HepG2 (cell line): ENCODE results near the gene IKZF3. TPM values are rescaled to one million over a fixed set of nuclear protein-coding genes. Genes with fewer than 3 reads are reported as not detected.

Experiments used
- ATAC-seq: fragments of 200-7000 bp; cut with Tn5 transposase; 3 replicates; pipeline ENCODE4 v1.9.1; 2020; ENCODE audit warnings: mild to moderate bottlenecking, moderate library complexity
- BruUV-seq: library from RNA; stranded (reverse); fragments of 400-500 nt; replicated peaks from 2 replicates; lab custom pipeline; 2021; lab: Mats Ljungman, UMichigan
- CTCF ChIA-PET: fragments of 300-600 bp; formaldehyde crosslinking; extraction: SDS; loops from one replicate; lab custom pipeline; 2021; ENCODE audit warnings: low total read pairs, inconsistent platforms, low intra/inter-chr PET ratio; lab: Yijun Ruan, JAX
- POLR2A ChIA-PET: fragments of 350-600 bp; sonication (Branson Sonifier 250); formaldehyde crosslinking; loops from one replicate; lab custom pipeline; 2020; ENCODE audit warnings: antibody characterized with exemption, inconsistent platforms; lab: Yijun Ruan, JAX
- DNase-seq: peaks from one replicate; pipeline ENCODE4 v3.0.0-alpha.2; 2015; ENCODE audit warnings: low spot score
- FAIRE-seq: peaks from 3 replicates; lab custom pipeline; 2011; peaks lifted over from hg19 to GRCh38; lab: Jason Lieb, UNC
- H2AFZ ChIP-seq: one replicate; pipeline ENCODE4 v1.6.1; 2011; ENCODE audit warnings: low read length, inconsistent platforms
- H3K27ac ChIP-seq: fragments of 300-600 bp; 3 replicates; pipeline ENCODE4 v1.8.0; 2011; ENCODE audit warnings: mixed run types, mild to moderate bottlenecking, mixed read lengths, low read length, inconsistent platforms; ENCODE audit not compliant: insufficient read depth; ENCODE audit errors: extremely low read length
- H3K27me3 ChIP-seq, 2 experiments: fragments of 200-600 bp in 1 of 2; 2 replicates in 1 of 2; 3 replicates in 1 of 2; pipeline versions ENCODE4 v1.6.0 to v1.8.0; 2011; ENCODE audit warnings: low read length in 2 of 2, mild to moderate bottlenecking in 2 of 2, moderate library complexity in 2 of 2, inconsistent platforms in 1 of 2; ENCODE audit not compliant: insufficient read depth in 2 of 2, control insufficient read depth in 1 of 2
- H3K36me3 ChIP-seq, 2 experiments: fragments of 200-600 bp in 1 of 2; replicated peaks in 1 of 2; 2 replicates in 1 of 2; 3 replicates in 1 of 2; pipeline versions ENCODE4 v1.5.1 to v1.8.0; 2011; ENCODE audit warnings: low read length in 2 of 2, inconsistent platforms in 1 of 2; ENCODE audit not compliant: insufficient read depth in 2 of 2, control insufficient read depth in 1 of 2
- H3K4me1 ChIP-seq: 2 replicates; pipeline ENCODE4 v1.5.1; 2012; ENCODE audit warnings: low read length, inconsistent platforms; ENCODE audit not compliant: insufficient read depth
- H3K4me2 ChIP-seq: 2 replicates; pipeline ENCODE4 v1.6.0; 2011; ENCODE audit warnings: low read depth, low read length, inconsistent platforms
- H3K4me3 ChIP-seq, 3 experiments: fragments of 200-600 bp in 1 of 3; sonication (generic), shearing (Covaris generic) in 1 of 3; replicated peaks in 1 of 3; 2 replicates each; pipeline ENCODE4 v1.5.1; 2011 to 2016; ENCODE audit warnings: low read length in 3 of 3, inconsistent platforms in 2 of 3, low read depth in 2 of 3, mild to moderate bottlenecking in 2 of 3, control low read depth in 1 of 3, mixed read lengths in 1 of 3; ENCODE audit not compliant: insufficient read depth in 1 of 3
- H3K79me2 ChIP-seq: one replicate; pipeline ENCODE4 v1.6.1; 2011; ENCODE audit warnings: low read length, inconsistent platforms; ENCODE audit not compliant: insufficient read depth
- H3K9ac ChIP-seq: 2 replicates; pipeline ENCODE4 v1.6.0; 2011; ENCODE audit warnings: mild to moderate bottlenecking, low read depth, low read length, inconsistent platforms; ENCODE audit not compliant: insufficient read depth
- H3K9me3 ChIP-seq: 2 replicates; pipeline ENCODE4 v1.5.1; 2012; ENCODE audit warnings: mild to moderate bottlenecking, low read length
- H4K20me1 ChIP-seq: 2 replicates; pipeline ENCODE4 v1.6.0; 2011; ENCODE audit warnings: inconsistent platforms, mild to moderate bottlenecking, low read length, moderate library complexity; ENCODE audit not compliant: insufficient read depth
- CC2D1A ChIP-seq: sonication (generic); formaldehyde crosslinking; IDR thresholded peaks from 2 replicates; pipeline ENCODE4 v1.8.1; 2023; ENCODE audit warnings: mild to moderate bottlenecking, missing genetic modification reagents
- CENPX ChIP-seq: sonication (generic); formaldehyde crosslinking; IDR thresholded peaks from 2 replicates; pipeline ENCODE4 v1.9.0; 2021; ENCODE audit warnings: mild to moderate bottlenecking, missing genetic modification reagents, moderate library complexity
- HIVEP1 ChIP-seq: sonication (generic); formaldehyde crosslinking; IDR thresholded peaks from 2 replicates; pipeline ENCODE4 v1.4.0; 2020; ENCODE audit warnings: mild to moderate bottlenecking, missing genetic modification reagents
- NFIB ChIP-seq: sonication (generic); formaldehyde crosslinking; IDR thresholded peaks from 2 replicates; pipeline ENCODE4 v1.9.0; 2021; ENCODE audit warnings: missing genetic modification reagents, mild to moderate bottlenecking, borderline replicate concordance
- RAD21 ChIP-seq: fragments of 450-650 bp; formaldehyde crosslinking; IDR thresholded peaks from 2 replicates; pipeline ENCODE4 v1.5.0; 2020; ENCODE audit warnings: mild to moderate bottlenecking
- RBFOX2 ChIP-seq: fragments of 200-400 bp; formaldehyde crosslinking; IDR thresholded peaks from 2 replicates; pipeline ENCODE4 v1.6.1; 2017; ENCODE audit warnings: low read depth, mild to moderate bottlenecking, low read length
- SIN3A ChIP-seq: IDR thresholded peaks from 2 replicates; pipeline ENCODE4 v1.6.1; 2011; ENCODE audit warnings: low read depth, mild to moderate bottlenecking, control low read depth, low read length, borderline replicate concordance
- TAF1 ChIP-seq: sonication (generic); formaldehyde crosslinking; IDR thresholded peaks from 2 replicates; pipeline ENCODE4 v1.4.0; 2020; ENCODE audit warnings: missing genetic modification reagents
- TBX2 ChIP-seq: sonication (generic); formaldehyde crosslinking; IDR thresholded peaks from 2 replicates; pipeline ENCODE4 v1.5.0; 2020; ENCODE audit warnings: missing genetic modification reagents, mild to moderate bottlenecking, borderline replicate concordance
- U2AF2 ChIP-seq: fragments of 200-400 bp; formaldehyde crosslinking; IDR thresholded peaks from 2 replicates; pipeline ENCODE4 v1.6.1; 2017; ENCODE audit warnings: low read depth, mild to moderate bottlenecking, low read length
- ZFY ChIP-seq: sonication (generic); formaldehyde crosslinking; IDR thresholded peaks from 2 replicates; pipeline ENCODE4 v1.4.0; 2020; ENCODE audit warnings: missing genetic modification reagents
- ZNF235 ChIP-seq: sonication (generic); formaldehyde crosslinking; IDR thresholded peaks from 2 replicates; pipeline ENCODE4 v1.8.1; 2023; ENCODE audit warnings: mild to moderate bottlenecking, missing genetic modification reagents, borderline replicate concordance
- ZNF292 ChIP-seq: sonication (generic); formaldehyde crosslinking; IDR thresholded peaks from 2 replicates; pipeline ENCODE4 v1.8.1; 2022; ENCODE audit warnings: mild to moderate bottlenecking, low read depth, missing genetic modification reagents, borderline replicate concordance
- ZNF326 ChIP-seq: sonication (generic); formaldehyde crosslinking; IDR thresholded peaks from 2 replicates; pipeline ENCODE4 v1.4.0; 2020; ENCODE audit warnings: missing genetic modification reagents, borderline replicate concordance
- ZNF614 ChIP-seq: IDR thresholded peaks from 2 replicates; pipeline ENCODE4 v1.6.1; 2018; ENCODE audit warnings: missing biosample characterization, missing genetic modification reagents, inconsistent platforms, borderline replicate concordance
- in situ Hi-C: cut with HindIII; loops from 2 replicates; pipeline ENCODE4 v1.10.0; 2017; ENCODE audit warnings: low pct_unique_long_range_greater_than_20kb; ENCODE audit not compliant: extremely low pct_ligation_motif_present
- intact Hi-C: fragments of 100-400 bp; cut with micrococcal nuclease; formaldehyde crosslinking; loops from one replicate; pipeline ENCODE4 v1.10.0; 2022; ENCODE audit not compliant: unreplicated experiment
- polyA plus RNA-seq, 8 experiments: library from polyadenylated mRNA; depleted of rRNA in 3 of 8; stranded (reverse) in 7 of 8; unstranded in 1 of 8; fragments of >200 nt; fragmentation: Illumina TruSeq in 4 of 8; extraction: Trizol in 4 of 8; gene quantifications; 2 replicates each; pipeline versions ENCODE4 v1.2.1 to v1.2.3, GENCODE V29; 2011 to 2016; ENCODE audit warnings: low read depth in 4 of 8, missing spikeins in 1 of 8, mixed read lengths in 1 of 8; ENCODE audit not compliant: insufficient read depth in 1 of 8
- total RNA-seq, 5 experiments: library from RNA; depleted of rRNA; stranded (reverse); fragments of >200 nt; fragmentation: Illumina TruSeq; extraction: Trizol; gene quantifications; 2 replicates each; pipeline ENCODE4 v1.2.3, GENCODE V29; 2016; ENCODE audit warnings: low read depth in 1 of 5
- TF ChIP-seq, protein P1 (sequence below): sonication (generic); formaldehyde crosslinking; IDR thresholded peaks from 2 replicates; pipeline ENCODE4 v1.5.0; 2020; ENCODE audit warnings: missing genetic modification reagents, mild to moderate bottlenecking, borderline replicate concordance
- TF ChIP-seq, protein P2 (sequence below): sonication (generic); formaldehyde crosslinking; IDR thresholded peaks from 2 replicates; pipeline ENCODE4 v1.5.1; 2020; ENCODE audit warnings: mild to moderate bottlenecking, missing genetic modification reagents, moderate library complexity
- TF ChIP-seq, protein P3 (sequence below): sonication (generic); formaldehyde crosslinking; IDR thresholded peaks from 2 replicates; pipeline ENCODE4 v1.4.0; 2020; ENCODE audit warnings: missing genetic modification reagents; ENCODE audit errors: not compliant biosample characterization
- TF ChIP-seq, protein P4 (sequence below): sonication (generic); formaldehyde crosslinking; IDR thresholded peaks from 2 replicates; pipeline ENCODE4 v1.5.0; 2020; ENCODE audit warnings: mild to moderate bottlenecking, missing genetic modification reagents

The IKZF3 gene
- total and polyA plus RNA-seq, 2 of the 13 experiments (the other 11 are each of a cell fraction or from before 2014, with no cell fraction given) = not detected

DNA sequence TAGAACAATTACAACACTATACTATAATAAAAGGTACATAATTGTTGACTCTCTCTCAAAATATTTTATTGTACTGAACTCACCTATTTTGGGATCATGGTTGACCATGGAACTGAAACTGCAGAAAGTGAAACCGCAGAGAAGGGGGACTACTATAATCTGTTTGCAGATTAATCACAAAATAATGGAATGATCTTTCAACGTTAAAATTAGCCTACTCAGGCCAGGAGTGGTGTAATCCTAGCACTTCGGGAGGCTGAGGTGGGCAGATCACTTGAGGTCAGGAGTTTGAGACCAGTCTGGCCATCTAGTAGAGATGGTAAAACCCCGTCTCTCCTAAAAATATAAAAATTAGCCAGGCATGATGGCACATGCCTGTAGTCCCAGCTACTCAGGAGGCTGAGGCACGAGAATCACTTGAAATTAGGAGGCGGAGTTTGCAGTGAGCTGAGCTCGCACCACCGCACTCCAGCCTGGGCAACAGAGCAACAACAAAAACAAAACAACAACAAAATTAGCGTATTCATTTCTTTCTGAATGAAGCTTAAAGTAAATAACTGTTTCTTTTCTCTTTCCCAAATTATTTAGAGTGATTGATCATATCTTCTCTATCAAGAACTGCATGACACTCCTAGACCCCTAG is 45.6 kb downstream of the IKZF3 start (continued):
- TF ChIP-seq, protein P1, sequence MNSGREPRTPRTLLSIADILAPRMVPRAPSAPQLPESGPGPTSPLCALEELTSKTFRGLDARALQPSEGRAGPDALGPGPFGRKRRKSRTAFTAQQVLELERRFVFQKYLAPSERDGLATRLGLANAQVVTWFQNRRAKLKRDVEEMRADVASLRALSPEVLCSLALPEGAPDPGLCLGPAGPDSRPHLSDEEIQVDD (CRISPR knock-in tag) = no peak
- TF ChIP-seq ZNF326 (CRISPR knock-in tag) (no peak), RBFOX2 (no peak)
- TF ChIP-seq, all 625 proteins: peak for 0

DNA sequence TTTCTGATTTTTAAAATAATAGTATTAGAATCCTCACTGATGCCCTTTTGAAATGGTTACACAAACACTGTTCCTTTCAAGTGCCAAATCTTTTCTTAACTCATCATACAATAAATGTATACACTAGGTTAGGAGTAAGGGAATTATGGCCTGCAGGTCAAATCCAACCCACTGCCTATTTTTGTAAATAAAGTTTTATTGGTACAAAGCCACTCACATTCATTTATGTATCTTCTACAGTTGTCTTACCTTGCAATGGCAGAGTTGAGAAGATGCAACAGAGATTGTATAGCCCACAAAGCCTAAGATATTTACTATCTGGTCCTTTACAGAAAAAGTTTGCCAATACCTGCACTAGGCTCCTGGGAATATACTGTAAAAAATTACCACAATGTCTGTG is 47.8 kb downstream of the IKZF3 start:
- intact Hi-C loops (no loop called here), in situ Hi-C loops (no loop called here)
- Histone ChIP-seq H3K9ac (no peak overlapping the region), H3K79me2 (no peaks in the 10 kb centered on the region), H3K4me2 (no peak overlapping the region), H3K27ac (no peak overlapping the region), H2AFZ (no peak overlapping the region), H3K4me3 (no peak overlapping the region), H4K20me1 (no peaks in the 10 kb centered on the region), H3K4me1 (no peaks in the 10 kb centered on the region), H3K27me3 (peaks cover 0 to 25% of the 10 kb centered on the region in 2 experiments; a peak in 3 of 5 replicates), H3K36me3 (no peaks in the 10 kb centered on the region), H3K9me3 (no peaks in the 10 kb centered on the region)
- CTCF ChIA-PET = no interaction called here
- DNase-seq (no peak), FAIRE-seq (no peak), ATAC-seq (no peak)
- POLR2A ChIA-PET = no interaction called here
- BruUV-seq = no TSS peak
- no peak for TF ChIP-seq ZNF235 (CRISPR knock-in tag)
- TF ChIP-seq SIN3A = no peak
- TF ChIP-seq ZNF292 (CRISPR knock-in tag) = no peak
- no peak for TF ChIP-seq U2AF2
- no peak for TF ChIP-seq CC2D1A (CRISPR knock-in tag)
- no peak for TF ChIP-seq ZNF614 (CRISPR knock-in tag)
- TF ChIP-seq ZFY (CRISPR knock-in tag) = no peak
- TF ChIP-seq, protein P2, sequence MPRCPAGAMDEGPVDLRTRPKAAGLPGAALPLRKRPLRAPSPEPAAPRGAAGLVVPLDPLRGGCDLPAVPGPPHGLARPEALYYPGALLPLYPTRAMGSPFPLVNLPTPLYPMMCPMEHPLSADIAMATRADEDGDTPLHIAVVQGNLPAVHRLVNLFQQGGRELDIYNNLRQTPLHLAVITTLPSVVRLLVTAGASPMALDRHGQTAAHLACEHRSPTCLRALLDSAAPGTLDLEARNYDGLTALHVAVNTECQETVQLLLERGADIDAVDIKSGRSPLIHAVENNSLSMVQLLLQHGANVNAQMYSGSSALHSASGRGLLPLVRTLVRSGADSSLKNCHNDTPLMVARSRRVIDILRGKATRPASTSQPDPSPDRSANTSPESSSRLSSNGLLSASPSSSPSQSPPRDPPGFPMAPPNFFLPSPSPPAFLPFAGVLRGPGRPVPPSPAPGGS (CRISPR knock-in tag) = no peak
- TF ChIP-seq CENPX = no peak
- no peak for TF ChIP-seq TAF1 (CRISPR knock-in tag)
- TF ChIP-seq, protein P3, sequence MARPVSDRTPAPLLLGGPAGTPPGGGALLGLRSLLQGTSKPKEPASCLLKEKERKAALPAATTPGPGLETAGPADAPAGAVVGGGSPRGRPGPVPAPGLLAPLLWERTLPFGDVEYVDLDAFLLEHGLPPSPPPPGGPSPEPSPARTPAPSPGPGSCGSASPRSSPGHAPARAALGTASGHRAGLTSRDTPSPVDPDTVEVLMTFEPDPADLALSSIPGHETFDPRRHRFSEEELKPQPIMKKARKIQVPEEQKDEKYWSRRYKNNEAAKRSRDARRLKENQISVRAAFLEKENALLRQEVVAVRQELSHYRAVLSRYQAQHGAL = no peak
- no peak for TF ChIP-seq TBX2 (CRISPR knock-in tag)
- TF ChIP-seq RAD21 (CRISPR knock-in tag) = no peak
- TF ChIP-seq, protein P4, sequence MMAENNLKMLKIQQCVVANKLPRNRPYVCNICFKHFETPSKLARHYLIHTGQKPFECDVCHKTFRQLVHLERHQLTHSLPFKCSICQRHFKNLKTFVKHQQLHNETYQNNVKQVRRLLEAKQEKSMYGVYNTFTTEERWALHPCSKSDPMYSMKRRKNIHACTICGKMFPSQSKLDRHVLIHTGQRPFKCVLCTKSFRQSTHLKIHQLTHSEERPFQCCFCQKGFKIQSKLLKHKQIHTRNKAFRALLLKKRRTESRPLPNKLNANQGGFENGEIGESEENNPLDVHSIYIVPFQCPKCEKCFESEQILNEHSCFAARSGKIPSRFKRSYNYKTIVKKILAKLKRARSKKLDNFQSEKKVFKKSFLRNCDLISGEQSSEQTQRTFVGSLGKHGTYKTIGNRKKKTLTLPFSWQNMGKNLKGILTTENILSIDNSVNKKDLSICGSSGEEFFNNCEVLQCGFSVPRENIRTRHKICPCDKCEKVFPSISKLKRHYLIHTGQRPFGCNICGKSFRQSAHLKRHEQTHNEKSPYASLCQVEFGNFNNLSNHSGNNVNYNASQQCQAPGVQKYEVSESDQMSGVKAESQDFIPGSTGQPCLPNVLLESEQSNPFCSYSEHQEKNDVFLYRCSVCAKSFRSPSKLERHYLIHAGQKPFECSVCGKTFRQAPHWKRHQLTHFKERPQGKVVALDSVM (CRISPR knock-in tag) = no peak
- TF ChIP-seq NFIB (CRISPR knock-in tag) = no peak
- TF ChIP-seq HIVEP1 = no peak
